Neuronal stem cell (in vitro differentiated cells): ENCODE results near the gene DPH1. TPM values are rescaled to one million over a fixed set of nuclear protein-coding genes. Genes with fewer than 3 reads are reported as not detected.
"Not testable (repeated sequence)": the region's sequence is repeated elsewhere in the genome, so short reads cannot be mapped to it uniquely, and the experiment has no call there.

Source experiments
- DNase-seq: peaks from one replicate; pipeline ENCODE4 v3.0.0-alpha.2; 2013; ENCODE audit warnings: low spot score
- H2AFZ ChIP-seq: one replicate; pipeline ENCODE4 v1.6.1; 2013; ENCODE audit warnings: mild to moderate bottlenecking, low read length, inconsistent platforms
- H2AK5ac ChIP-seq: 2 replicates; pipeline ENCODE4 v1.6.1; 2013; ENCODE audit warnings: low read depth, mild to moderate bottlenecking, inconsistent platforms, low read length, moderate library complexity, mixed read lengths
- H2BK120ac ChIP-seq: 2 replicates; pipeline ENCODE4 v1.6.1; 2013; ENCODE audit warnings: low read depth, mild to moderate bottlenecking, inconsistent platforms, low read length, moderate library complexity, mixed read lengths
- H2BK12ac ChIP-seq: one replicate; pipeline ENCODE4 v1.6.1; 2013; ENCODE audit warnings: low read length, inconsistent platforms
- H2BK15ac ChIP-seq: 2 replicates; pipeline ENCODE4 v1.6.1; 2013; ENCODE audit warnings: mild to moderate bottlenecking, low read length, inconsistent platforms, mixed read lengths
- H2BK5ac ChIP-seq: one replicate; pipeline ENCODE4 v1.6.1; 2013; ENCODE audit warnings: inconsistent platforms, mild to moderate bottlenecking, low read length, moderate library complexity
- H3K14ac ChIP-seq: one replicate; pipeline ENCODE4 v1.6.1; 2013; ENCODE audit warnings: low read length, inconsistent platforms
- H3K18ac ChIP-seq: 2 replicates; pipeline ENCODE4 v1.6.1; 2013; ENCODE audit warnings: low read length, inconsistent platforms
- H3K23ac ChIP-seq: 2 replicates; pipeline ENCODE4 v1.6.1; 2013; ENCODE audit warnings: low read depth, mild to moderate bottlenecking, mixed read lengths, low read length, inconsistent platforms; ENCODE audit not compliant: poor library complexity
- H3K27ac ChIP-seq: replicated peaks from 3 replicates; pipeline ENCODE4 v1.5.1; 2013; ENCODE audit warnings: low read length, inconsistent platforms
- H3K27me3 ChIP-seq, 3 experiments: 2 replicates each; pipeline ENCODE4 v1.6.1; 2013; ENCODE audit warnings: low read length in 3 of 3, mild to moderate bottlenecking in 2 of 3, inconsistent platforms in 1 of 3, low read depth in 1 of 3, mixed read lengths in 1 of 3, moderate library complexity in 1 of 3; ENCODE audit not compliant: control insufficient read depth in 3 of 3, insufficient read depth in 3 of 3
- H3K36me3 ChIP-seq, 2 donors: replicated peaks in 1 of 2; 2 replicates each; pipeline ENCODE4 v1.6.1; 2013; ENCODE audit warnings: low read length in 2 of 2; ENCODE audit not compliant: control insufficient read depth in 2 of 2, insufficient read depth in 2 of 2
- H3K4ac ChIP-seq: 2 replicates; pipeline ENCODE4 v1.6.1; 2013; ENCODE audit warnings: inconsistent platforms, mild to moderate bottlenecking, low read length, moderate library complexity
- H3K4me1 ChIP-seq, 2 donors: 1 replicate in 1 of 2; 2 replicates in 1 of 2; pipeline ENCODE4 v1.6.1; 2013; ENCODE audit warnings: low read length in 2 of 2, low read depth in 1 of 2; ENCODE audit not compliant: control insufficient read depth in 2 of 2, insufficient read depth in 1 of 2
- H3K4me2 ChIP-seq: one replicate; pipeline ENCODE4 v1.6.1; 2013; ENCODE audit warnings: mild to moderate bottlenecking, low read length, inconsistent platforms; ENCODE audit not compliant: insufficient read depth, poor library complexity, severe bottlenecking
- H3K4me3 ChIP-seq, 2 donors: 2 replicates each; pipeline ENCODE4 v1.5.1; 2013; ENCODE audit warnings: low read length in 2 of 2, mild to moderate bottlenecking in 2 of 2, inconsistent platforms in 1 of 2, moderate library complexity in 1 of 2
- H3K79me1 ChIP-seq: one replicate; pipeline ENCODE4 v1.6.1; 2013; ENCODE audit warnings: low read depth, mild to moderate bottlenecking, inconsistent platforms, low read length, moderate library complexity
- H3K9ac ChIP-seq: one replicate; pipeline ENCODE4 v1.6.1; 2013; ENCODE audit warnings: mild to moderate bottlenecking, low read depth, low read length, inconsistent platforms; ENCODE audit not compliant: poor library complexity
- H3K9me3 ChIP-seq, 2 donors: replicated peaks in 1 of 2; 2 replicates each; pipeline versions ENCODE3 to v1.6.1; 2013; ENCODE audit warnings: low read length in 2 of 2, mild to moderate bottlenecking in 2 of 2, inconsistent platforms in 1 of 2, low read depth in 1 of 2, mixed read lengths in 1 of 2, moderate library complexity in 1 of 2; ENCODE audit not compliant: control insufficient read depth in 2 of 2, insufficient read depth in 1 of 2
- H4K8ac ChIP-seq: one replicate; pipeline ENCODE4 v1.6.1; 2013; ENCODE audit warnings: low read depth, mild to moderate bottlenecking, inconsistent platforms, low read length, moderate library complexity
- H4K91ac ChIP-seq: one replicate; pipeline ENCODE4 v1.6.1; 2013; ENCODE audit warnings: low read length, low read depth, mild to moderate bottlenecking, inconsistent platforms; ENCODE audit not compliant: poor library complexity
- WGBS, 2 donors: extraction: QIAGEN DNeasy Blood & Tissue Kit; methylation state at CpG; one replicate each; pipeline ENCODE4 v1.1.7; 2013; ENCODE audit warnings: missing lambda C conversion rate in 2 of 2, mixed read lengths in 1 of 2; ENCODE audit not compliant: insufficient read length in 2 of 2, insufficient replicate concordance in 1 of 2; ENCODE audit errors: extremely low coverage in 2 of 2; 5-methylcytosine and 5-hydroxymethylcytosine counted together
- polyA plus RNA-seq, 2 experiments: library from polyadenylated mRNA; stranded (reverse); fragments of 200-250 nt; gene quantifications; one replicate each; pipeline ENCODE4 v1.2.3, GENCODE V29; 2013

DPH1 gene
- polyA plus RNA-seq (2013, experiment 1 of 2), result 19.6 TPM
- polyA plus RNA-seq (2013, experiment 2 of 2), result 18.0 TPM

- Histone ChIP-seq H3K18ac (peak within 1 kb of the TSS; percentile 89), H2BK15ac (peak within 1 kb of the TSS; percentile 95), H4K8ac (no peak within 1 kb of the TSS), H4K91ac (no peak within 1 kb of the TSS), H2AK5ac (peak within 1 kb of the TSS; percentile 76), H2BK120ac (peak within 1 kb of the TSS; percentile 55), H3K36me3 (no peaks in the 10 kb centered on the region), H3K23ac (peak within 1 kb of the TSS; percentile 52), H3K14ac (peak within 1 kb of the TSS; percentile 31), H3K79me1 (peaks cover 6% of the 10 kb centered on the region), H3K27ac (no peak within 1 kb of the TSS), H2BK12ac (peak within 1 kb of the TSS; percentile 34), H3K4me1 (peaks cover 16% of the 10 kb centered on the region in 2 donors), H3K9ac (peak within 1 kb of the TSS; percentile 73), H2AFZ (peak within 1 kb of the TSS; percentile 92), H3K4me2 (peak within 1 kb of the TSS; percentile 99), H3K27me3 (peaks cover 0 to 42% (median 34%) of the 10 kb centered on the region in 3 experiments), H3K9me3 (peaks cover 3 to 4% of the 10 kb centered on the region in 2 donors), H3K4me3 (peak within 1 kb of the TSS; percentile 86 to 97), H2BK5ac (peak within 1 kb of the TSS; percentile 67), H3K4ac (no peak within 1 kb of the TSS)
- no CpG with 5 or more reads among the region's 59 CpGs for WGBS, 2 donors
- DNase-seq, result peak; percentile 82
Observed at GRCh38 chr17:2029911-2030778, at the start of gene DPH1. TSS of gene DPH1 (plus strand) at chr17:2030153. CDS start at chr17:2030170, 17 bp downstream.

DNA sequence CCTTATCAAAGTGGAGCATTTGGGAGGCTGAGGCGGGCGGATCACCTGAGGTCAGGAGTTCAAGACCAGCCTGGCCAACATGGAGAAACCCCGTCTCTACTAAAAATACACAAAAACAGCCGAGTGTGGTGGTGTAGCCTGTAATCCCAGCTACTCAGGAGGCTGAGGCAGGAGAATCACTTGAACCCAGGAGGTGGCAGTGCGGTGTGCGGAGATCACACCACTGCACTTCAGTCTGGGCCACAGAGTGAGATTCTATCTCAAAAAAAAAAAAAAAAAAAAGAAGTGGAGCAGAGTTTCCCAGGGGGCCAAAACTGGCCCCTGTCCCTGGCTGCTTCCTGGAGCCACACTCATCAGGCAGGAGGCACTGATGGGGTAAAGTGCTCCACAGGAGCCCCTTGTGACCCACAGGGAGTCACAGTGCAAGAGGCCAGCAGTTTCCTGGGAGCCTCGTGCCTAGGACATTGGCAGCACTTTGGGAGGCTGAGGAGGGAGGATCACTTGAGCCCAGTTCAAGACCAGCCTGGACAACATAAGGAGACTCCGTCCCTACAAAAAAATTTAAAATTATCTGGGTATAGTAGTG, 49.2 kb upstream of the DPH1 start:
- H3K36me3 ChIP-seq, result no peaks in the 10 kb centered on the region
- peaks cover 0 to 37% (median 15%) of the 10 kb centered on the region in 3 experiments for H3K27me3 ChIP-seq
- H2AK5ac ChIP-seq, result peak overlapping the region; percentile 19
- no peak overlapping the region for H4K91ac ChIP-seq
- H3K9ac ChIP-seq, result no peak overlapping the region
- H3K9me3 ChIP-seq, result no peaks in the 10 kb centered on the region
- no peak overlapping the region for H3K23ac ChIP-seq
- no peak overlapping the region for H3K4me3 ChIP-seq
- no peak overlapping the region for H3K18ac ChIP-seq
- H2BK5ac ChIP-seq, result no peak overlapping the region
- H3K79me1 ChIP-seq, result no peaks in the 10 kb centered on the region
- H3K14ac ChIP-seq, result no peak overlapping the region
- H2AFZ ChIP-seq, result no peak overlapping the region
- no peak overlapping the region for H2BK12ac ChIP-seq
- WGBS, 2 donors, result no CpG with 5 or more reads among the region's 8 CpGs
- no peak overlapping the region for H4K8ac ChIP-seq
- H2BK15ac ChIP-seq, result peak overlapping the region; percentile 98
- H3K4me1 ChIP-seq, result peaks cover 12% of the 10 kb centered on the region in 2 donors
- H3K4ac ChIP-seq, result no peak overlapping the region
- DNase-seq, result no peak
- H3K4me2 ChIP-seq, result no peak overlapping the region
- H2BK120ac ChIP-seq, result no peak overlapping the region
- no peak overlapping the region for H3K27ac ChIP-seq

- H2BK120ac ChIP-seq, H3K9ac ChIP-seq, H3K36me3 ChIP-seq, H2BK12ac ChIP-seq, H3K14ac ChIP-seq, H3K27ac ChIP-seq, H3K4me3 ChIP-seq, H3K4me2 ChIP-seq, H4K91ac ChIP-seq, DNase-seq, H2AK5ac ChIP-seq, H2AFZ ChIP-seq, H4K8ac ChIP-seq, H2BK5ac ChIP-seq, H3K79me1 ChIP-seq, H3K4ac ChIP-seq, H3K9me3 ChIP-seq: not testable (repeated sequence)
- Histone ChIP-seq H3K18ac (peak overlapping the region; percentile 27), H2BK15ac (peak overlapping the region; percentile 73), H3K27me3 (peaks cover 0 to 22% (median 4%) of the 10 kb centered on the region in 3 experiments), H3K23ac (peak overlapping the region; percentile 25), H3K4me1 (peaks cover 12 to 14% of the 10 kb centered on the region in 2 donors)
- WGBS, 2 donors, result no CpG with 5 or more reads among the region's 13 CpGs
Observed at GRCh38 chr17:1982793-1983366, 47.1 kb upstream of the DPH1 start.

- Histone ChIP-seq H3K4me2 (no peak overlapping the region), H3K4ac (no peak overlapping the region), H2AFZ (no peak overlapping the region), H3K9me3 (no peaks in the 10 kb centered on the region), H2BK5ac (no peak overlapping the region), H3K27me3 (peaks cover 0 to 15% (median 0%) of the 10 kb centered on the region in 3 experiments), H4K91ac (no peak overlapping the region), H4K8ac (no peak overlapping the region), H3K18ac (no peak overlapping the region), H3K79me1 (no peaks in the 10 kb centered on the region), H3K14ac (no peak overlapping the region), H2BK15ac (no peak overlapping the region), H3K4me3 (no peak overlapping the region), H3K36me3 (no peaks in the 10 kb centered on the region), H2AK5ac (no peak overlapping the region), H2BK120ac (no peak overlapping the region), H2BK12ac (no peak overlapping the region), H3K23ac (no peak overlapping the region), H3K27ac (no peak overlapping the region), H3K4me1 (peaks cover 8 to 14% of the 10 kb centered on the region in 2 donors), H3K9ac (no peak overlapping the region)
- DNase-seq, result no peak
- WGBS, 2 donors, result no CpG with 5 or more reads among the region's 4 CpGs
Observed at GRCh38 chr17:1985093-1985492, 44.9 kb upstream of the DPH1 start.
